SK-N-MC (cell line): ENCODE data around the gene ZNF543.

Experiments
- EZH2 ChIP-seq: fragments of 200-600 bp; sonication (generic); IDR thresholded peaks from one replicate; pipeline ENCODE4 v1.6.1; 2017; ENCODE audit warnings: antibody characterized with exemption
- POLR2AphosphoS5 ChIP-seq: IDR thresholded peaks from 2 replicates; pipeline ENCODE4 v1.6.1; 2012; ENCODE audit warnings: mild to moderate bottlenecking, low read depth, low read length, borderline replicate concordance

- TF ChIP-seq POLR2AphosphoS5, result no peak
- no peak for TF ChIP-seq EZH2
These were observed 55.9 kb downstream of the ZNF543 start for GRCh38 chr19:57376151-57376550.
